ENCODE data around the gene PHKA2.

PHKA2 gene

DNA sequence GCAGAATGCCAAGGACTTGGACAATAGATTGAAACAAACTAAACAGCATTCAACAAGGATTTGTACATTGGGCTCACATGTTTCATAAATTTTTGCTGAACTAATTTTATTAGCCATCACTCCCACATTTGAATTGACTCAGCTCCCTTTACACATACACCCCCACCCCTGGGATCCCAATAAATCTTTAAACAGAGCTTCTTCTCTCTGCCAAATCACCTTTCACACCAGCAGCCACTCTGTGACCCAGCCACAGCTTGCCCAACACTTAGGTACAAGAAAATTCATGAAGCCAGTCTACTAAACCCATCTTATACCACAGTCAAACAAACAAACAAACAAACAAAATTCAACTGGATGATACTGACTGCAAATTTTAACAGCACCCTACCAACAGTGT is 21.6 kb downstream of the PHKA2 start:
- no peak overlapping the region for H3K4me3 ChIP-seq (replicated peaks in 1 of 2; ENCODE audit: low read depth in 2 of 2, low read length in 2 of 2)
- no peak for DNase-seq (ENCODE audit: low read depth in 2 of 2)
- TF ChIP-seq, protein P1, sequence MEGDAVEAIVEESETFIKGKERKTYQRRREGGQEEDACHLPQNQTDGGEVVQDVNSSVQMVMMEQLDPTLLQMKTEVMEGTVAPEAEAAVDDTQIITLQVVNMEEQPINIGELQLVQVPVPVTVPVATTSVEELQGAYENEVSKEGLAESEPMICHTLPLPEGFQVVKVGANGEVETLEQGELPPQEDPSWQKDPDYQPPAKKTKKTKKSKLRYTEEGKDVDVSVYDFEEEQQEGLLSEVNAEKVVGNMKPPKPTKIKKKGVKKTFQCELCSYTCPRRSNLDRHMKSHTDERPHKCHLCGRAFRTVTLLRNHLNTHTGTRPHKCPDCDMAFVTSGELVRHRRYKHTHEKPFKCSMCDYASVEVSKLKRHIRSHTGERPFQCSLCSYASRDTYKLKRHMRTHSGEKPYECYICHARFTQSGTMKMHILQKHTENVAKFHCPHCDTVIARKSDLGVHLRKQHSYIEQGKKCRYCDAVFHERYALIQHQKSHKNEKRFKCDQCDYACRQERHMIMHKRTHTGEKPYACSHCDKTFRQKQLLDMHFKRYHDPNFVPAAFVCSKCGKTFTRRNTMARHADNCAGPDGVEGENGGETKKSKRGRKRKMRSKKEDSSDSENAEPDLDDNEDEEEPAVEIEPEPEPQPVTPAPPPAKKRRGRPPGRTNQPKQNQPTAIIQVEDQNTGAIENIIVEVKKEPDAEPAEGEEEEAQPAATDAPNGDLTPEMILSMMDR (IDR thresholded peaks at IDR 0.05; ENCODE audit: low read depth, low read length), result no peak

DNA sequence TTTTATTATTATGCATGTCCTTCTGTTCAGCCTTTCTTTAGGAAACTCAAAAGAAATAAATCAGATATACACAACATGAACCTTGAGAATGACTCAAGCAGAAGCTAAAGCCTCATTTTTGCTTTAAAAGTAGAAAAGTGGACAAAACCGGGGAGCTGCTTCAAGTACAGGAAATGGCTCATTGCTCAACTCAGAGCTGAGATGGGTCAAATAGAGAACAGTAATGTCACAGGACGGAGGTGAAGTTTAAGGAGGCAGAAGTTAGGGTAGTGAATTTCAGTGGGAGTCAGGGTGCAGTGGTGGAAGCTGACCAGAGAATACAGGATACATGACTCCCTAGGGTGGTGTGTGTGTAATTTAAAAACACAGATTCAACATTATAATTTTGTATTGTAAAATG is 22.2 kb downstream of the PHKA2 start:
- H3K4me3 ChIP-seq (replicated peaks in 1 of 2; ENCODE audit: low read depth in 2 of 2, low read length in 2 of 2), result no peak overlapping the region
- peak; percentile 47 to 60 for DNase-seq (ENCODE audit: low read depth in 2 of 2)
- TF ChIP-seq, protein P1 (IDR thresholded peaks at IDR 0.05; ENCODE audit: low read depth, low read length), result no peak

DNA sequence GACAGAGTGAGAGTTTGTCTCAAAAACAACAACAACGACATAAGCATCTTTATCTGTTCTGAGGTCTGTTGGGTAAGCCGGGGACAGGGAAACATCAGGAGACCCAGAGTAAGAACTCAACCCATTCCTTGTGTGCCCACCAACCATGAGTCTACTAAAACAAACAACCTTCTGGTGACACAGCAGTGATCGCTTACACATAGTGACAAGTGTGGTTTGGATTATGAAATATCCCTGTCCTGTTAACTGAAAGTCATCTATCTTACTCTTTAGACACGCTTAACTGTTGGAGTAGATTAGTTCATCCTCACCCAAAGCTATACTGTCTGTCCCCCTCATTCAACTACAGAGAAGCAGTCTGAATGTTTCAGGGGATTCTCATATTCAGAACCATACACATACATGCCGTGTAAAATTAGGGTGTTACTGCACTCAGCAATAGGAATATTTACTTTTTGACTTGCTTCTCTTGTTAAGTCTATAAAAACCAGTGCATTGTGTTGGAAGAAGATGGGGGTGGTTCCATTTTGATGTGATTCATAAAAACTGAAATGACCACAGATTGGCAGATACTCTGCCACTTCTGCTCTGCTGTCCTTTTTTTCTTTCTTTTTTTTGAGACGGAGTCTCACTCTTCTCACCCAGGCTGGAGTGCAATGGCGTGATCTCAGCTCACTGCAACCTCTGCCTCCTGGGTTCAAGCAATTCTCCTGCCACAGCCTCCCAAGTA is 27.4 kb downstream of the PHKA2 start:
- TF ChIP-seq, protein P1 (IDR thresholded peaks at IDR 0.05; ENCODE audit: low read depth, low read length), result no peak
- H3K4me3 ChIP-seq (replicated peaks in 1 of 2; ENCODE audit: low read depth in 2 of 2, low read length in 2 of 2), result no peak overlapping the region
- no peak for DNase-seq (ENCODE audit: low read depth in 2 of 2)

DNA sequence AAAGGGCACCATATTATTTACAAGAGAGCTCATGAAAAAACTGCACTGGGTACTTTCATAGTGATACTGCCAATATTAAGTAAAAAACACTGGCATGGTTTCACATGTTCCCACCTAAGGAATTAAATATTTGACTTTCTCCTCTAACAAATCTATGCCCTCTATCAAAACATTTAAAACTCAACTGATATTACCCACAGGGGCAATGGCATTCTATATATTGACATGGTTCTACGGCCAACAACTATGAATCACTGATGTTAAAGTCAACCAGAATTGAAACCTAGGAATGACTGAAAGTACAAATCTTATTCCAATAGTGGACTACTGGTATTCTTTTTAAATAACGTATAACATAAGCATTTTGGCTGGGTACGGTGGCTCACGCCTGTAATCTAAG is 28.2 kb downstream of the PHKA2 start:
- H3K4me3 ChIP-seq (replicated peaks in 1 of 2; ENCODE audit: low read depth in 2 of 2, low read length in 2 of 2), result no peak overlapping the region
- TF ChIP-seq, protein P1 (IDR thresholded peaks at IDR 0.05; ENCODE audit: low read depth, low read length), result no peak
- no peak for DNase-seq (ENCODE audit: low read depth in 2 of 2)

DNA sequence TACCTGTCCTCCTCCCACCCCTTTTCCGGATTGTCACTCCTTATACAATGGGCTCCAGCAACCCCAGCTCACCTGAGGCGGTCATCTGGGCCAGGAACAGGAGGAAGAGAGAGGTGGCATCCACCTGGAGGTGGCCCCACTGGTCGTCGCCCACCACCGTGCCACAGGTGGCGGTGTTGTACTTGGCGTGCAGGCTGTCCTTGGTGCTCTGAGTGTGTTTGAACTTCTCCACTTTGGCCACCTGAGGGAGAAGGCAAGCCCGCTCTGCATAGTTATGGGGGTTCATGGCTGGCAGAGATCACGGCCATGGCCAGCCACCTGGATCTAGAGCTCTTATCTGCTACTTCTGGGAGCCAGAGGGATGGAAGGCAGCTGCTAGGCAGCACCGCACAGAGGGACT is 32.9 kb downstream of the PHKA2 start:
- no peak overlapping the region for H3K4me3 ChIP-seq (replicated peaks in 1 of 2; ENCODE audit: low read depth in 2 of 2, low read length in 2 of 2)
- DNase-seq (ENCODE audit: low read depth in 2 of 2), result no peak
- TF ChIP-seq, protein P1 (IDR thresholded peaks at IDR 0.05; ENCODE audit: low read depth, low read length), result no peak

DNA sequence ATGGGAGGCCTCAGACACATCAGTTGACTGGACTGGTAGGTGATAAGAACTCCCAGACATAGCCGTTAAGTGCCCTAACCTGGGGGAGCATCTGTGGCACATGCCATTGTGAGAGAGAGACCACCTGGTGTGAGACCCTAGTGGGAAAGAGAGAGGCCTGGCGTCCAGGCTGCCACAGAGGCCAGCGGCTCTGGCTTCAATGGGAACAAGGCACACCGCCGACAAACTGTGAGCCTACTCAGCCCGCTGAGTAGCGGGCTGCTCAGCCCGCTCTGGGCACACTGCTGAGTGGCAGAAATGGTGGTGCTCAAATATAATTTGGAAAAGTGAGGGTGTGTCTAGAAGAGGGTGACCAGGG is 34.0 kb downstream of the PHKA2 start:
- H3K4me3 ChIP-seq (replicated peaks in 1 of 2; ENCODE audit: low read depth in 2 of 2, low read length in 2 of 2), result no peak overlapping the region
- DNase-seq (ENCODE audit: low read depth in 2 of 2), result no peak
- TF ChIP-seq, protein P1 (IDR thresholded peaks at IDR 0.05; ENCODE audit: low read depth, low read length), result no peak

Measured in cardiac fibroblast (primary cell).